ENCODE results near the gene CDRT4.

- TF ChIP-seq CTCF (IDR thresholded peaks at IDR 0.05): no peak
- TF ChIP-seq POLR2AphosphoS5 (IDR thresholded peaks at IDR 0.05; ENCODE audit: low read depth, low read length): no peak
- no peak for TF ChIP-seq FOXJ3 (CRISPR knock-in tag; IDR thresholded peaks at IDR 0.05)
These were observed 74.0 kb downstream of the CDRT4 start for GRCh38 chr17:15393414-15393813.

All from SK-N-SH (cell line).